SK-N-SH treated with all-trans-retinoic acid at 6 μM for 48 hours (cell line): ENCODE results near the gene MYT1.

Experiments
- ATAC-seq: fragments of 200-7000 bp; cut with Tn5 transposase; 3 replicates; pipeline ENCODE4 v1.9.1; 2020; ENCODE audit warnings: mild to moderate bottlenecking, moderate library complexity
- ARNTL ChIP-seq: fragments of 450-650 bp; formaldehyde crosslinking; IDR thresholded peaks from 2 replicates; pipeline ENCODE4 v1.5.0; 2020; ENCODE audit warnings: low read depth, mild to moderate bottlenecking, moderate library complexity, borderline replicate concordance
- BACH2 ChIP-seq: fragments of 250-450 bp; sonication (Bioruptor Pico); IDR thresholded peaks from 2 replicates; pipeline ENCODE4 v1.9.0; 2021; ENCODE audit warnings: mild to moderate bottlenecking, borderline replicate concordance
- CSDC2 ChIP-seq: fragments of 250-450 bp; sonication (Bioruptor Pico); IDR thresholded peaks from 2 replicates; pipeline ENCODE4 v1.5.0; 2020; ENCODE audit warnings: mild to moderate bottlenecking, moderate library complexity
- CSRNP3 ChIP-seq: fragments of 250-450 bp; sonication (Bioruptor Pico); IDR thresholded peaks from 2 replicates; pipeline ENCODE4 v1.5.1; 2021; ENCODE audit warnings: mild to moderate bottlenecking, moderate library complexity
- ESRRG ChIP-seq: fragments of 250-450 bp; sonication (Bioruptor Pico); IDR thresholded peaks from 2 replicates; pipeline ENCODE4 v1.6.1; 2021; ENCODE audit warnings: mild to moderate bottlenecking
- GLIS3 ChIP-seq: fragments of 250-450 bp; sonication (Bioruptor Pico); IDR thresholded peaks from 2 replicates; pipeline ENCODE4 v1.5.0; 2020; ENCODE audit warnings: mild to moderate bottlenecking, moderate library complexity
- OSR1 ChIP-seq: fragments of 250-450 bp; sonication (Bioruptor Pico); IDR thresholded peaks from 2 replicates; pipeline ENCODE4 v1.8.0; 2022; ENCODE audit warnings: moderate library complexity, mild to moderate bottlenecking, inconsistent platforms
- POU6F1 ChIP-seq: fragments of 250-450 bp; sonication (Bioruptor Pico); IDR thresholded peaks from 2 replicates; pipeline ENCODE4 v1.8.0; 2021; ENCODE audit warnings: low read depth, mild to moderate bottlenecking, moderate library complexity, borderline replicate concordance
- PPARA ChIP-seq: fragments of 250-450 bp; sonication (Bioruptor Pico); IDR thresholded peaks from 2 replicates; pipeline ENCODE4 v1.5.0; 2020; ENCODE audit warnings: mild to moderate bottlenecking, borderline replicate concordance
- RARB ChIP-seq: fragments of 250-450 bp; sonication (Bioruptor Pico); IDR thresholded peaks from 2 replicates; pipeline ENCODE4 v1.8.0; 2021; ENCODE audit warnings: mild to moderate bottlenecking, moderate library complexity
- SNAI2 ChIP-seq: fragments of 250-450 bp; sonication (Bioruptor Pico); IDR thresholded peaks from 2 replicates; pipeline ENCODE4 v1.5.0; 2020; ENCODE audit warnings: mild to moderate bottlenecking, moderate library complexity
- TCF4 ChIP-seq: fragments of 250-450 bp; sonication (Bioruptor Pico); IDR thresholded peaks from 2 replicates; pipeline ENCODE4 v1.8.0; 2021; ENCODE audit warnings: mild to moderate bottlenecking, moderate library complexity, borderline replicate concordance
- TOX ChIP-seq: fragments of 250-450 bp; sonication (Bioruptor Pico); IDR thresholded peaks from 2 replicates; pipeline ENCODE4 v1.8.0; 2021; ENCODE audit warnings: mild to moderate bottlenecking, moderate library complexity, borderline replicate concordance
- ZC3H10 ChIP-seq: fragments of 250-450 bp; sonication (Bioruptor Pico); IDR thresholded peaks from 2 replicates; pipeline ENCODE4 v1.5.1; 2021; ENCODE audit warnings: mild to moderate bottlenecking, moderate library complexity
- ZFP3 ChIP-seq: fragments of 250-450 bp; sonication (Bioruptor Pico); IDR thresholded peaks from 2 replicates; pipeline ENCODE4 v1.5.0; 2020; ENCODE audit warnings: mild to moderate bottlenecking, moderate library complexity
- ZFP30 ChIP-seq: fragments of 450-650 bp; formaldehyde crosslinking; IDR thresholded peaks from 2 replicates; pipeline ENCODE4 v1.5.0; 2022; ENCODE audit warnings: mild to moderate bottlenecking, moderate library complexity
- ZNF70 ChIP-seq: fragments of 450-650 bp; formaldehyde crosslinking; IDR thresholded peaks from 2 replicates; pipeline ENCODE4 v1.5.0; 2020; ENCODE audit warnings: mild to moderate bottlenecking, moderate library complexity
- ZNF8 ChIP-seq: fragments of 450-650 bp; formaldehyde crosslinking; IDR thresholded peaks from 2 replicates; pipeline ENCODE4 v1.5.0; 2020; ENCODE audit warnings: mild to moderate bottlenecking, moderate library complexity
- TF ChIP-seq, protein P1 (sequence below): fragments of 250-450 bp; sonication (Bioruptor Pico); IDR thresholded peaks from 2 replicates; pipeline ENCODE4 v1.8.0; 2020; ENCODE audit warnings: mild to moderate bottlenecking, moderate library complexity, borderline replicate concordance
- TF ChIP-seq, protein P2 (sequence below): fragments of 250-450 bp; sonication (Bioruptor Pico); IDR thresholded peaks from 2 replicates; pipeline ENCODE4 v1.5.0; 2020; ENCODE audit warnings: mild to moderate bottlenecking, moderate library complexity
- TF ChIP-seq, protein P3 (sequence below): fragments of 250-450 bp; sonication (Bioruptor Pico); IDR thresholded peaks from 2 replicates; pipeline ENCODE4 v1.5.1; 2020; ENCODE audit warnings: low read depth, mild to moderate bottlenecking, moderate library complexity

MYT1 gene

GRCh38 chr20:64161356-64162238 lies 2.7 kb upstream of the MYT1 start (continued):
- TF ChIP-seq, protein P1, sequence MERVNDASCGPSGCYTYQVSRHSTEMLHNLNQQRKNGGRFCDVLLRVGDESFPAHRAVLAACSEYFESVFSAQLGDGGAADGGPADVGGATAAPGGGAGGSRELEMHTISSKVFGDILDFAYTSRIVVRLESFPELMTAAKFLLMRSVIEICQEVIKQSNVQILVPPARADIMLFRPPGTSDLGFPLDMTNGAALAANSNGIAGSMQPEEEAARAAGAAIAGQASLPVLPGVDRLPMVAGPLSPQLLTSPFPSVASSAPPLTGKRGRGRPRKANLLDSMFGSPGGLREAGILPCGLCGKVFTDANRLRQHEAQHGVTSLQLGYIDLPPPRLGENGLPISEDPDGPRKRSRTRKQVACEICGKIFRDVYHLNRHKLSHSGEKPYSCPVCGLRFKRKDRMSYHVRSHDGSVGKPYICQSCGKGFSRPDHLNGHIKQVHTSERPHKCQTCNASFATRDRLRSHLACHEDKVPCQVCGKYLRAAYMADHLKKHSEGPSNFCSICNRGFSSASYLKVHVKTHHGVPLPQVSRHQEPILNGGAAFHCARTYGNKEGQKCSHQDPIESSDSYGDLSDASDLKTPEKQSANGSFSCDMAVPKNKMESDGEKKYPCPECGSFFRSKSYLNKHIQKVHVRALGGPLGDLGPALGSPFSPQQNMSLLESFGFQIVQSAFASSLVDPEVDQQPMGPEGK (CRISPR knock-in tag) = no peak
- no peak for TF ChIP-seq OSR1 (CRISPR knock-in tag)

- TF ChIP-seq GLIS3 (CRISPR knock-in tag) = no peak
- no peak for TF ChIP-seq SNAI2
- no peak for TF ChIP-seq ZFP30 (CRISPR knock-in tag)
- no peak for TF ChIP-seq OSR1 (CRISPR knock-in tag)
- TF ChIP-seq ZC3H10 = no peak
- TF ChIP-seq ZFP3 (CRISPR knock-in tag) = no peak
- TF ChIP-seq TCF4 (CRISPR knock-in tag) = no peak
- no peak for TF ChIP-seq ZNF8 (CRISPR knock-in tag)
- TF ChIP-seq, protein P2, sequence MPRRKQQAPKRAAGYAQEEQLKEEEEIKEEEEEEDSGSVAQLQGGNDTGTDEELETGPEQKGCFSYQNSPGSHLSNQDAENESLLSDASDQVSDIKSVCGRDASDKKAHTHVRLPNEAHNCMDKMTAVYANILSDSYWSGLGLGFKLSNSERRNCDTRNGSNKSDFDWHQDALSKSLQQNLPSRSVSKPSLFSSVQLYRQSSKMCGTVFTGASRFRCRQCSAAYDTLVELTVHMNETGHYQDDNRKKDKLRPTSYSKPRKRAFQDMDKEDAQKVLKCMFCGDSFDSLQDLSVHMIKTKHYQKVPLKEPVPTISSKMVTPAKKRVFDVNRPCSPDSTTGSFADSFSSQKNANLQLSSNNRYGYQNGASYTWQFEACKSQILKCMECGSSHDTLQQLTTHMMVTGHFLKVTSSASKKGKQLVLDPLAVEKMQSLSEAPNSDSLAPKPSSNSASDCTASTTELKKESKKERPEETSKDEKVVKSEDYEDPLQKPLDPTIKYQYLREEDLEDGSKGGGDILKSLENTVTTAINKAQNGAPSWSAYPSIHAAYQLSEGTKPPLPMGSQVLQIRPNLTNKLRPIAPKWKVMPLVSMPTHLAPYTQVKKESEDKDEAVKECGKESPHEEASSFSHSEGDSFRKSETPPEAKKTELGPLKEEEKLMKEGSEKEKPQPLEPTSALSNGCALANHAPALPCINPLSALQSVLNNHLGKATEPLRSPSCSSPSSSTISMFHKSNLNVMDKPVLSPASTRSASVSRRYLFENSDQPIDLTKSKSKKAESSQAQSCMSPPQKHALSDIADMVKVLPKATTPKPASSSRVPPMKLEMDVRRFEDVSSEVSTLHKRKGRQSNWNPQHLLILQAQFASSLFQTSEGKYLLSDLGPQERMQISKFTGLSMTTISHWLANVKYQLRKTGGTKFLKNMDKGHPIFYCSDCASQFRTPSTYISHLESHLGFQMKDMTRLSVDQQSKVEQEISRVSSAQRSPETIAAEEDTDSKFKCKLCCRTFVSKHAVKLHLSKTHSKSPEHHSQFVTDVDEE (CRISPR knock-in tag) = no peak
- no peak for TF ChIP-seq PPARA (CRISPR knock-in tag)
- no peak for TF ChIP-seq TOX (CRISPR knock-in tag)
- TF ChIP-seq ZNF70 (CRISPR knock-in tag) = no peak
- TF ChIP-seq ESRRG = no peak
- no peak for TF ChIP-seq CSDC2 (CRISPR knock-in tag)
- TF ChIP-seq CSRNP3 (CRISPR knock-in tag) = no peak
- no peak for TF ChIP-seq ARNTL
- no peak for TF ChIP-seq RARB (CRISPR knock-in tag)
- TF ChIP-seq POU6F1 (CRISPR knock-in tag) = no peak
- TF ChIP-seq, protein P3, sequence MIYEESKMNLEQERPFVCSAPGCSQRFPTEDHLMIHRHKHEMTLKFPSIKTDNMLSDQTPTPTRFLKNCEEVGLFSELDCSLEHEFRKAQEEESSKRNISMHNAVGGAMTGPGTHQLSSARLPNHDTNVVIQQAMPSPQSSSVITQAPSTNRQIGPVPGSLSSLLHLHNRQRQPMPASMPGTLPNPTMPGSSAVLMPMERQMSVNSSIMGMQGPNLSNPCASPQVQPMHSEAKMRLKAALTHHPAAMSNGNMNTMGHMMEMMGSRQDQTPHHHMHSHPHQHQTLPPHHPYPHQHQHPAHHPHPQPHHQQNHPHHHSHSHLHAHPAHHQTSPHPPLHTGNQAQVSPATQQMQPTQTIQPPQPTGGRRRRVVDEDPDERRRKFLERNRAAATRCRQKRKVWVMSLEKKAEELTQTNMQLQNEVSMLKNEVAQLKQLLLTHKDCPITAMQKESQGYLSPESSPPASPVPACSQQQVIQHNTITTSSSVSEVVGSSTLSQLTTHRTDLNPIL = no peak
- TF ChIP-seq BACH2 (CRISPR knock-in tag) = no peak
- no peak for ATAC-seq
Measured at GRCh38 chr20:64162239-64162910, 1.9 kb upstream of the MYT1 start.

DNA sequence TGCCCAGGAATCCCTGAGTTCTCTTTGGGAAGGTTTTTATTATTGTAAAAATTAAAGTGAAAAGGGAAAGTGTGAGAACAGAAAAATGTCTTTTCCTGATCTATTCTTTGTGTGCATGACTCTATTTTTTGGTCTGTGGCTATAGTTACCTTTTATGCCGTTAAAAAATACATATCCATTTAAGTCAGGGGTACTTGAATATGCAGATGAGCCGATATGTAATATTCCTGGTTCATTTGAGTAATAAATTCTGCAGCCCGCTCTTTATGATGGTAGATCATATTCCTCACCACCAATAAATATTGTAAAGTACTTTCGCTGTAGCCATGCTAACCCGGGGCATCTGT lies 503 bp upstream of the MYT1 start:
- ATAC-seq = no peak
- TF ChIP-seq CSDC2 (CRISPR knock-in tag) (no peak), PPARA (CRISPR knock-in tag) (no peak), RARB (CRISPR knock-in tag) (no peak), GLIS3 (CRISPR knock-in tag) (no peak), POU6F1 (CRISPR knock-in tag) (no peak)
- TF ChIP-seq, protein P1 (CRISPR knock-in tag) = no peak
- TF ChIP-seq, protein P2 (CRISPR knock-in tag) = no peak
